MM.1S (cell line): ENCODE results near the gene RAP1GDS1.

ENCODE experiments used
- DNase-seq: peaks from one replicate; pipeline ENCODE4 v3.0.0-alpha.2; 2015
- H2AFZ ChIP-seq: fragments of 300-600 bp; sonication (generic); 2 replicates; pipeline ENCODE4 v1.6.0; 2016; ENCODE audit warnings: antibody characterized with exemption, low read length
- H3F3A ChIP-seq: fragments of 300-600 bp; sonication (generic); 2 replicates; pipeline ENCODE4 v1.6.1; 2016; ENCODE audit warnings: mild to moderate bottlenecking, antibody characterized with exemption, low read length, moderate library complexity, mixed read lengths; ENCODE audit not compliant: insufficient read depth
- H3K27ac ChIP-seq: fragments of 300-600 bp; sonication (generic); 2 replicates; pipeline ENCODE4 v1.5.1; 2016; ENCODE audit warnings: mild to moderate bottlenecking, low read length
- H3K27me3 ChIP-seq: fragments of 300-600 bp; sonication (generic); replicated peaks from 2 replicates; pipeline ENCODE4 v1.6.0; 2016; ENCODE audit warnings: low read length; ENCODE audit not compliant: insufficient read depth
- H3K36me3 ChIP-seq: fragments of 300-600 bp; sonication (generic); replicated peaks from 2 replicates; pipeline ENCODE4 v1.6.1; 2016; ENCODE audit warnings: mild to moderate bottlenecking, low read length, mixed read lengths; ENCODE audit not compliant: insufficient read depth
- H3K4me1 ChIP-seq: fragments of 300-600 bp; sonication (generic); 2 replicates; pipeline ENCODE4 v1.6.1; 2016; ENCODE audit warnings: low read length, mixed read lengths
- H3K4me2 ChIP-seq: fragments of 300-600 bp; sonication (generic); 2 replicates; pipeline ENCODE4 v1.6.0; 2016; ENCODE audit warnings: low read depth, low read length
- H3K4me3 ChIP-seq: fragments of 300-600 bp; sonication (generic); 2 replicates; pipeline ENCODE4 v1.5.1; 2016; ENCODE audit warnings: low read length, mixed read lengths
- H3K79me2 ChIP-seq: fragments of 300-600 bp; sonication (generic); 2 replicates; pipeline ENCODE4 v1.6.1; 2016; ENCODE audit warnings: mixed run types, low read length, mixed read lengths
- H3K9ac ChIP-seq: fragments of 300-600 bp; sonication (generic); 2 replicates; pipeline ENCODE4 v1.6.1; 2016; ENCODE audit warnings: low read length, mixed read lengths
- H3K9me2 ChIP-seq: fragments of 300-600 bp; sonication (generic); replicated peaks from 2 replicates; pipeline ENCODE4 v1.6.1; 2016; ENCODE audit warnings: mild to moderate bottlenecking, low read length, mixed read lengths; ENCODE audit not compliant: insufficient read depth
- H3K9me3 ChIP-seq: fragments of 300-600 bp; sonication (generic); replicated peaks from 2 replicates; pipeline ENCODE4 v1.6.1; 2016; ENCODE audit warnings: mild to moderate bottlenecking, low read length, mixed read lengths; ENCODE audit not compliant: insufficient read depth
- H4K20me1 ChIP-seq: fragments of 300-600 bp; sonication (generic); 2 replicates; pipeline ENCODE4 v1.6.1; 2016; ENCODE audit warnings: mild to moderate bottlenecking, low read length, moderate library complexity, mixed read lengths; ENCODE audit not compliant: insufficient read depth
- CTCF ChIP-seq: fragments of 300-600 bp; sonication (generic); IDR thresholded peaks from 2 replicates; pipeline ENCODE4 v1.5.1; 2016; ENCODE audit warnings: antibody characterized with exemption, low read length, mixed read lengths
- EZH2 ChIP-seq: fragments of 300-600 bp; sonication (generic); optimal IDR thresholded peaks from 2 replicates; pipeline ENCODE3; 2017; ENCODE audit warnings: low read depth, mild to moderate bottlenecking, antibody characterized with exemption, low read length, mixed read lengths
- EZH2phosphoT487 ChIP-seq: fragments of 300-600 bp; sonication (generic); IDR thresholded peaks from 2 replicates; pipeline ENCODE4 v1.6.1; 2018; ENCODE audit warnings: antibody characterized with exemption, low read length

RAP1GDS1 gene

GRCh38 chr4:98242063-98242462 is 19.1 kb upstream of the RAP1GDS1 start:
- H3K27me3 ChIP-seq, result no peaks in the 10 kb centered on the region
- DNase-seq, result no peak
- H3F3A ChIP-seq, result no peaks in the 10 kb centered on the region
- no peak overlapping the region for H3K4me2 ChIP-seq
- H3K4me3 ChIP-seq, result no peak overlapping the region
- H3K9me2 ChIP-seq, result no peaks in the 10 kb centered on the region
- H2AFZ ChIP-seq, result no peak overlapping the region
- no peaks in the 10 kb centered on the region for H3K4me1 ChIP-seq
- no peak for TF ChIP-seq CTCF
- no peak for TF ChIP-seq EZH2
- TF ChIP-seq EZH2phosphoT487, result no peak
- H3K36me3 ChIP-seq, result no peaks in the 10 kb centered on the region
- no peaks in the 10 kb centered on the region for H3K9me3 ChIP-seq
- H3K9ac ChIP-seq, result no peak overlapping the region
- no peaks in the 10 kb centered on the region for H4K20me1 ChIP-seq
- no peak overlapping the region for H3K27ac ChIP-seq
- H3K79me2 ChIP-seq, result no peaks in the 10 kb centered on the region

DNA sequence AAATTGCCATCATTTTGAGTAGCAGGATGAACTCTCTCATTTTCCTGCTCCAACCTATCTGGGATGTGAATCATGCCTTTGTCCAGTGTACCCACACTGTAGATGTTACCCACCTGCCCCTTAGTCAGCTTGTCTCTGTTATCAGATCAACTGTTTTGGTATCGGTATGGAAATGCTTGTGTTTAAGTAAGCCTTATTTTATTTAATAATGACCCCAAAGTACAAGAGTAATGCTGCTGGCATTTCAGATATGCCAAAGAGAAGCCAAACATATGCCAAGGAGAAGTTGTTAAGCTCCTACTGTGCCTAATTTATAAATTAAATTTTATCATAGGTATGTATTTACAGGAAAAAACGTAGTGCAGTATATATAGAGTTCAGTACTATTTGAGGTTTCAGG is 18.6 kb upstream of the RAP1GDS1 start:
- Histone ChIP-seq H3K79me2 (no peaks in the 10 kb centered on the region), H2AFZ (no peak overlapping the region), H3K9me2 (no peaks in the 10 kb centered on the region), H3K4me3 (no peak overlapping the region), H3K4me1 (no peaks in the 10 kb centered on the region), H3K9me3 (no peaks in the 10 kb centered on the region), H4K20me1 (no peaks in the 10 kb centered on the region), H3K27ac (no peak overlapping the region), H3K4me2 (no peak overlapping the region), H3K9ac (no peak overlapping the region), H3K36me3 (no peaks in the 10 kb centered on the region), H3K27me3 (no peaks in the 10 kb centered on the region), H3F3A (no peaks in the 10 kb centered on the region)
- no peak for DNase-seq
- TF ChIP-seq EZH2phosphoT487, result no peak

DNA sequence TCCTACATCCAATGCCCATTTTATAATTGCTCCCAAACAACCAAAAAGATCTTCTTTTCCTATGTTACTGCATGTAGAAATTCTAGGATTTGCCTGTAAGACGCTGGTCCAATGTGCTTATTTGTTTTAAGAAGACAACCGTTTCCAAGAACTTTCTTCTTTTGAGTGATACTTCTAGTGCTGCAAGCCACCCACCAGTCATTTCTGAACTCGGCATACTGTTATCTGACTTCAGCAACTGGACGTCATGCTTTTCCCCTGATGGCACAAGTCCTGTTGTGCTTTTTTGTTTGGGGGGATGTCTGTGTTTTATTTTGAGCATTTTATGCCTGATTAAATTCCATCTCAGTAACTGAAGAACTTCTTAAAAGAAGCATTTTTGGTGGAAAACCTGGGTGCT is 16.0 kb upstream of the RAP1GDS1 start:
- H4K20me1 ChIP-seq, result no peaks in the 10 kb centered on the region
- H3K4me1 ChIP-seq, result peaks cover 15% of the 10 kb centered on the region
- H3K9me3 ChIP-seq, result no peaks in the 10 kb centered on the region
- no peak overlapping the region for H3K4me3 ChIP-seq
- H3K36me3 ChIP-seq, result no peaks in the 10 kb centered on the region
- TF ChIP-seq CTCF (no peak), EZH2 (no peak), EZH2phosphoT487 (no peak)
- no peaks in the 10 kb centered on the region for H3K79me2 ChIP-seq
- no peak overlapping the region for H3K4me2 ChIP-seq
- DNase-seq, result no peak
- H3K9me2 ChIP-seq, result no peaks in the 10 kb centered on the region
- no peaks in the 10 kb centered on the region for H3F3A ChIP-seq
- H3K27me3 ChIP-seq, result no peaks in the 10 kb centered on the region
- H2AFZ ChIP-seq, result no peak overlapping the region
- H3K27ac ChIP-seq, result no peak overlapping the region
- no peak overlapping the region for H3K9ac ChIP-seq

DNA sequence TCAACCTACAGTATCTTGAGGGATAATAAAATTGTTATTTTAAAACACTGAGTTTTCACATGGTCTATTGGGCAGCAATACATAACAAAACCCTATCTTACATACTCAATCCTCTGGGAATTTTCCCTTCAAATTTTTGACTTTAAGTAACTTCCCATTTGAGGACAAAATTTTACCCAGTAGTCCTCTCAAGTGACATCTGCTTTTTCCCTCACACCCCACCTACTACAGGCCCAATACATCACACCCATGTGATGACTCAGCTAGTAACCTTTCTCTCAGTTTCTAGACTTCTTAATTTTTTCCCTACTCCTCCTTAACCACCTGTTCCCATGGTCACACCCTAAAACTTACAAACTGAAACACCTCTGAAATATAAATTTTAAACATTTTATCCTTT is 12.2 kb upstream of the RAP1GDS1 start:
- Histone ChIP-seq H3K4me2 (no peak overlapping the region), H3K36me3 (no peaks in the 10 kb centered on the region), H3K9me2 (no peaks in the 10 kb centered on the region), H4K20me1 (no peaks in the 10 kb centered on the region), H3K27ac (no peak overlapping the region), H2AFZ (no peak overlapping the region), H3K4me1 (peaks cover 15% of the 10 kb centered on the region), H3K4me3 (no peak overlapping the region), H3K27me3 (no peaks in the 10 kb centered on the region), H3K79me2 (no peaks in the 10 kb centered on the region), H3K9me3 (no peaks in the 10 kb centered on the region), H3F3A (no peaks in the 10 kb centered on the region), H3K9ac (no peak overlapping the region)
- TF ChIP-seq CTCF (no peak), EZH2phosphoT487 (no peak), EZH2 (no peak)
- peak; percentile 32 for DNase-seq
